Tibial artery (tissue), 4 donors: ENCODE results near the gene NPC1.

Source experiments
- DNase-seq, 2 donors: peaks; one replicate each; pipeline ENCODE4 v3.0.0-alpha.2; 2019
- H3K27ac ChIP-seq, 2 donors: fragments of 200-600 bp; sonication (generic) in 1 of 2; 1 replicate in 1 of 2; 2 replicates in 1 of 2; pipeline ENCODE4 v1.5.1; 2018 to 2019; ENCODE audit warnings: mild to moderate bottlenecking in 1 of 2
- H3K27me3 ChIP-seq, 2 donors: fragments of 200-600 bp; sonication (generic) in 1 of 2; one replicate each; pipeline versions ENCODE4 v1.5.1 to v1.6.0; 2016 to 2019
- H3K36me3 ChIP-seq, 3 donors: fragments of 200-600 bp; sonication (generic) in 2 of 3; one replicate each; pipeline ENCODE4 v1.5.1; 2016 to 2019; ENCODE audit warnings: mild to moderate bottlenecking in 2 of 3
- H3K4me1 ChIP-seq, 4 donors: fragments of 200-600 bp; sonication (generic) in 2 of 4; 1 replicate in 3 of 4; 2 replicates in 1 of 4; pipeline ENCODE4 v1.5.1; 2016 to 2019
- H3K4me3 ChIP-seq, 2 donors: fragments of 200-600 bp; sonication (generic) in 1 of 2; 1 replicate in 1 of 2; 2 replicates in 1 of 2; pipeline ENCODE4 v1.5.1; 2018 to 2019; ENCODE audit warnings: mild to moderate bottlenecking in 2 of 2
- H3K9me3 ChIP-seq, 3 donors: fragments of 200-600 bp; sonication (generic) in 1 of 3; one replicate each; pipeline ENCODE4 v1.5.1; 2016 to 2019
- intact Hi-C: fragments of 100-400 bp; cut with DNase I; formaldehyde crosslinking; loops from one replicate; pipeline ENCODE4 v1.15.0; 2023; ENCODE audit warnings: low total_unique reads
- TF ChIP-seq, protein P1 (sequence below), 2 experiments: fragments of 200-600 bp in 1 of 2; fragments of 450-650 bp in 1 of 2; IDR thresholded peaks; one replicate each; pipeline ENCODE4 v1.5.1; 2017 to 2019; ENCODE audit warnings: antibody characterized with exemption in 2 of 2, mild to moderate bottlenecking in 1 of 2, moderate library complexity in 1 of 2

Gene NPC1

GRCh38 chr18:23608211-23608610 lies 21.9 kb upstream of the NPC1 start:
- TF ChIP-seq, protein P1, sequence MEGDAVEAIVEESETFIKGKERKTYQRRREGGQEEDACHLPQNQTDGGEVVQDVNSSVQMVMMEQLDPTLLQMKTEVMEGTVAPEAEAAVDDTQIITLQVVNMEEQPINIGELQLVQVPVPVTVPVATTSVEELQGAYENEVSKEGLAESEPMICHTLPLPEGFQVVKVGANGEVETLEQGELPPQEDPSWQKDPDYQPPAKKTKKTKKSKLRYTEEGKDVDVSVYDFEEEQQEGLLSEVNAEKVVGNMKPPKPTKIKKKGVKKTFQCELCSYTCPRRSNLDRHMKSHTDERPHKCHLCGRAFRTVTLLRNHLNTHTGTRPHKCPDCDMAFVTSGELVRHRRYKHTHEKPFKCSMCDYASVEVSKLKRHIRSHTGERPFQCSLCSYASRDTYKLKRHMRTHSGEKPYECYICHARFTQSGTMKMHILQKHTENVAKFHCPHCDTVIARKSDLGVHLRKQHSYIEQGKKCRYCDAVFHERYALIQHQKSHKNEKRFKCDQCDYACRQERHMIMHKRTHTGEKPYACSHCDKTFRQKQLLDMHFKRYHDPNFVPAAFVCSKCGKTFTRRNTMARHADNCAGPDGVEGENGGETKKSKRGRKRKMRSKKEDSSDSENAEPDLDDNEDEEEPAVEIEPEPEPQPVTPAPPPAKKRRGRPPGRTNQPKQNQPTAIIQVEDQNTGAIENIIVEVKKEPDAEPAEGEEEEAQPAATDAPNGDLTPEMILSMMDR (IDR thresholded peaks at IDR 0.05), result no peak
- intact Hi-C loops, result no loop called here

DNA sequence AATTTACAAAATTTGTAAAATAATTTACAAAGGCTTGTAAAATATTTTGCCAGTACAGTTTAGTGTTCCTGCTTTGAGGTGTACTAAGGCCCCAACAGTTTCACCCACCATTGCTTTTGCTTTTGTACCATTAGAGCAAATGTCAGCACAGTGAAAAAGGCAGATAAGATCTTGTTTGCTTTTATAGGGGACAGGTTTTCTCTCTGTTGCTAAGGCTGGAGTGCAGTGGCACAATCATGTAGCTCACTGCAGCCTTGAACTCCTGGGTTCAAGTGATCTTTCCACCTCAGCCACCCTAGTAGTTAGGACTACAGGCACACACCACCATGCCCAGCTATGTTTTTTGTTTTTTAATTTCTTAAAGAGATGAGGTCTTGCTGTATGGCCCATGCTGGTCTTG lies 19.6 kb upstream of the NPC1 start:
- H3K9me3 ChIP-seq, result no peaks in the 10 kb centered on the region
- TF ChIP-seq, protein P1 (IDR thresholded peaks at IDR 0.05), result no peak
- DNase-seq, result no peak
- H3K27ac ChIP-seq, result no peak overlapping the region
- no peak overlapping the region for H3K4me3 ChIP-seq
- intact Hi-C loops, result no loop called here
- H3K27me3 ChIP-seq, result no peaks in the 10 kb centered on the region
- no peaks in the 10 kb centered on the region for H3K36me3 ChIP-seq
- no peaks in the 10 kb centered on the region for H3K4me1 ChIP-seq

More at GRCh38 chr18:23608211-23608610, 21.9 kb upstream of the NPC1 start:
- Histone ChIP-seq H3K27ac (no peak overlapping the region), H3K4me1 (no peaks in the 10 kb centered on the region), H3K9me3 (no peaks in the 10 kb centered on the region), H3K36me3 (no peaks in the 10 kb centered on the region), H3K4me3 (no peak overlapping the region), H3K27me3 (no peaks in the 10 kb centered on the region)
- no peak for DNase-seq

DNA sequence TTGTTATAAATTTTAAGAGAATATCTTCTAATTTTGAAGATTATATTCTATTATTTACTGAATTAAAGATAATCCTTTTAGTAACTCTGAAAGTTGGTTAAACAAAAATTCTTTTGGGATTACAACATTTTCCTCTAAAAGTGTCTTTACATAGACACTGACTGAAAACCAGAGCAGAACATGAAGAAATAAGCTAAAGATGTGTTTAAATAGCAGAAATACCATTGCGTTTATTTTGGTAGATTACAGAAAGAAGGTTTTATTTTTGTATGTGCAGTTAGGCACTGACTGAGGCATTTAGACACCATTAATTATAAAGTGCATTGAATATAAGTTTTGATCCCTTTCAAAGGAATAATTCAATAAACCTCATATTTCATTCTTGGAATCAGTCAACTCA lies 13.5 kb upstream of the NPC1 start:
- TF ChIP-seq, protein P1 (IDR thresholded peaks at IDR 0.05), result no peak
- no peaks in the 10 kb centered on the region for H3K36me3 ChIP-seq
- no peak for DNase-seq
- H3K4me3 ChIP-seq, result no peak overlapping the region
- intact Hi-C loops, result no loop called here
- no peaks in the 10 kb centered on the region for H3K9me3 ChIP-seq
- H3K4me1 ChIP-seq, result no peaks in the 10 kb centered on the region
- H3K27ac ChIP-seq, result no peak overlapping the region
- no peaks in the 10 kb centered on the region for H3K27me3 ChIP-seq

- H3K4me3 ChIP-seq, result no peak overlapping the region
- peak in 1 of 2 donors; percentile 49 for DNase-seq
- no peaks in the 10 kb centered on the region for H3K27me3 ChIP-seq
- no peak overlapping the region for H3K27ac ChIP-seq
- H3K36me3 ChIP-seq, result no peaks in the 10 kb centered on the region
- H3K9me3 ChIP-seq, result no peaks in the 10 kb centered on the region
- no peaks in the 10 kb centered on the region for H3K4me1 ChIP-seq
- intact Hi-C loops, result no loop called here
- TF ChIP-seq, protein P1 (IDR thresholded peaks at IDR 0.05), result no peak
These were observed 9.9 kb upstream of the NPC1 start for GRCh38 chr18:23596183-23596582.

DNA sequence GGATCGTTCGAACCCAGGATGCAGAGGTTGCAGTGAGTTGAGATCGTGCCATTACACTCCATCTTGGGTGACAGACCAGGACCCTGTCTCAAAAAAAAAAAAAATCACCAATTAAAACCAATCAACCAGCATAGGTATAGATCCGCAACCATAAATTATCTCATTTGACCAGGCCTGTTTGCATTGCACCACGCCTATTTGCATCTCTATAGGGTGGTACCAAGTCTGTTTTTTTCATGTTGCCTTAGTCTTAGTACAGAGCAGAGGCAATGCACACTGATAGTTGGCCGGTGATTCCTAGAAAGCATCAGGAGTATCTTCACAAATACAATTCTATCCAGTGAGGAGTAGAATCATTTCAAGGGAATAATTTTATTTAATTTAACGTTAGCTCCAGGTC lies 9.3 kb upstream of the NPC1 start:
- intact Hi-C loops, result no loop called here
- TF ChIP-seq, protein P1 (IDR thresholded peaks at IDR 0.05), result no peak
- Histone ChIP-seq H3K4me1 (no peaks in the 10 kb centered on the region), H3K4me3 (no peak overlapping the region), H3K9me3 (no peaks in the 10 kb centered on the region), H3K27ac (no peak overlapping the region), H3K36me3 (no peaks in the 10 kb centered on the region), H3K27me3 (no peaks in the 10 kb centered on the region)
- no peak for DNase-seq

- Histone ChIP-seq H3K4me3 (no peak overlapping the region), H3K4me1 (no peaks in the 10 kb centered on the region), H3K9me3 (no peaks in the 10 kb centered on the region), H3K27me3 (no peaks in the 10 kb centered on the region), H3K36me3 (no peaks in the 10 kb centered on the region), H3K27ac (no peak overlapping the region)
- intact Hi-C loops, result no loop called here
- no peak for DNase-seq
- TF ChIP-seq, protein P1 (IDR thresholded peaks at IDR 0.05), result no peak
These were observed 7.4 kb upstream of the NPC1 start for GRCh38 chr18:23593720-23594119.
